Omental fat pad (tissue), 4 donors: ENCODE results near the gene FADS1. TPM values are rescaled to one million over a fixed set of nuclear protein-coding genes. Genes with fewer than 3 reads are reported as not detected.

ENCODE experiments used
- ATAC-seq: fragments of 150-250 bp; one replicate; pipeline ENCODE4 v1.9.1; 2016; ENCODE audit warnings: mild to moderate bottlenecking, moderate library complexity; ENCODE audit not compliant: low FRiP score
- DNase-seq: peaks from one replicate; pipeline ENCODE4 v3.0.0-alpha.2; 2019; ENCODE audit warnings: low spot score
- total RNA-seq, 4 donors: library from RNA; depleted of rRNA; stranded (reverse); fragments of >200 nt; gene quantifications; one replicate each; pipeline ENCODE4 v1.1.0, GENCODE V29; 2016
- TF ChIP-seq, protein P1 (sequence below), 3 donors: fragments of 450-650 bp; IDR thresholded peaks; one replicate each; pipeline ENCODE4 v1.5.1; 2016 to 2017; ENCODE audit warnings: antibody characterized with exemption in 3 of 3, mild to moderate bottlenecking in 3 of 3, moderate library complexity in 2 of 3

FADS1 gene
- total RNA-seq, 4 donors from 2014 or later = 20.1 to 49.1 (median 22.0) TPM

DNA sequence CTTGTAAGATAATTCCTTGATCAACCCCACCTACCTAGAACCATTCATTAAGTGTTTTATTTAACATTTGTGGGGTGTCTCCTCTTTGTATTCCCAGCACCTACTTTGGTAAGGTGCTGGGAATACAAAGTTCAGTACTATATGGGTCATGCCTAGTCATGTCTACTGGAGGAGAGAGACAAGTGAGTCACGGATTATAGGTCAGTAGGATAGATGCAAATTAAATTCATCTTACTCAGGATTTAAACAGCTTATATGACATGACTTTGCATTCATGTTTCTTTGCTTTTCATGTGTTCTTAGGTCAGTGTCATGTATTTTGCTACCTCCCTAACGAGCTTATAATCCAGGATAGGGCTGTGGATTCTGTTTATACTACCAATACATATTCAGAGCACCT is 3.4 kb upstream of the FADS1 start:
- TF ChIP-seq, protein P1, sequence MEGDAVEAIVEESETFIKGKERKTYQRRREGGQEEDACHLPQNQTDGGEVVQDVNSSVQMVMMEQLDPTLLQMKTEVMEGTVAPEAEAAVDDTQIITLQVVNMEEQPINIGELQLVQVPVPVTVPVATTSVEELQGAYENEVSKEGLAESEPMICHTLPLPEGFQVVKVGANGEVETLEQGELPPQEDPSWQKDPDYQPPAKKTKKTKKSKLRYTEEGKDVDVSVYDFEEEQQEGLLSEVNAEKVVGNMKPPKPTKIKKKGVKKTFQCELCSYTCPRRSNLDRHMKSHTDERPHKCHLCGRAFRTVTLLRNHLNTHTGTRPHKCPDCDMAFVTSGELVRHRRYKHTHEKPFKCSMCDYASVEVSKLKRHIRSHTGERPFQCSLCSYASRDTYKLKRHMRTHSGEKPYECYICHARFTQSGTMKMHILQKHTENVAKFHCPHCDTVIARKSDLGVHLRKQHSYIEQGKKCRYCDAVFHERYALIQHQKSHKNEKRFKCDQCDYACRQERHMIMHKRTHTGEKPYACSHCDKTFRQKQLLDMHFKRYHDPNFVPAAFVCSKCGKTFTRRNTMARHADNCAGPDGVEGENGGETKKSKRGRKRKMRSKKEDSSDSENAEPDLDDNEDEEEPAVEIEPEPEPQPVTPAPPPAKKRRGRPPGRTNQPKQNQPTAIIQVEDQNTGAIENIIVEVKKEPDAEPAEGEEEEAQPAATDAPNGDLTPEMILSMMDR (IDR thresholded peaks at IDR 0.05) = no peak
- no peak for DNase-seq
- ATAC-seq = no peak

DNA sequence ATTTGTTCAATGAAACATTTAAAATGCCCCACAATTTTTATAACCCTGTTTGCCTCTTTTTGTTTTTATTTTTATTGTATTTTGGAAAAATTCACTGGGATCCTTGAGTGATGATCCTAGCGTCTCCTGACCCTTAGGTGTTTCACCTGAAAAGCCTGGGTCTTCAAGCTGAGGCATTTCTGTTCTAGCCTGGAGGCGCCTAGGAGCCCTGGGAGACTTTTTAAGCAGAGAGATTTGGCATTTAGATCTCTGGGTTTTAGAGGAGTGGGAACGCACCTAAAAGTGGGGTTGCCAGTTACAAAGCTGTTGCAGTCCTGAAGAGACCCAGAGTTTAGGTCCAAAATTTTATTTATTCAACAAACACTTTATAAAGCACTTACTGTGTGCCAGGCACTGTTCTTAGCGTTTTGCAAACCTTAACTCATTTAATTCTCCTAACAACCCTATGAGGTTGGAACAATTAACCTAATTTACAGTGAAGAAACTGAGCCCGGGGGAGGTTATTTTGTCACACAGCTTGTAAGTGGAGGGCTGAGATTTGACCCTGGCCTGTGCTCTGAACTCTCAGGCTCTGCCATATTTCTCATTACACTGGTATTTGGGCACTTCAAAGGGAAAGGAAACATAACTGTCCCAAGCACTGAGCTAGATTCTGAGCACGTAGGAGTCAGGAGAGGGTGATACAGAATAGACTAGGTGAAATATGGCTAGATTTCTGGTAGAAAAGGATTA is 834 bp upstream of the FADS1 start:
- TF ChIP-seq, protein P1 (IDR thresholded peaks at IDR 0.05) = no peak
- DNase-seq = no peak
- ATAC-seq = no peak

DNA sequence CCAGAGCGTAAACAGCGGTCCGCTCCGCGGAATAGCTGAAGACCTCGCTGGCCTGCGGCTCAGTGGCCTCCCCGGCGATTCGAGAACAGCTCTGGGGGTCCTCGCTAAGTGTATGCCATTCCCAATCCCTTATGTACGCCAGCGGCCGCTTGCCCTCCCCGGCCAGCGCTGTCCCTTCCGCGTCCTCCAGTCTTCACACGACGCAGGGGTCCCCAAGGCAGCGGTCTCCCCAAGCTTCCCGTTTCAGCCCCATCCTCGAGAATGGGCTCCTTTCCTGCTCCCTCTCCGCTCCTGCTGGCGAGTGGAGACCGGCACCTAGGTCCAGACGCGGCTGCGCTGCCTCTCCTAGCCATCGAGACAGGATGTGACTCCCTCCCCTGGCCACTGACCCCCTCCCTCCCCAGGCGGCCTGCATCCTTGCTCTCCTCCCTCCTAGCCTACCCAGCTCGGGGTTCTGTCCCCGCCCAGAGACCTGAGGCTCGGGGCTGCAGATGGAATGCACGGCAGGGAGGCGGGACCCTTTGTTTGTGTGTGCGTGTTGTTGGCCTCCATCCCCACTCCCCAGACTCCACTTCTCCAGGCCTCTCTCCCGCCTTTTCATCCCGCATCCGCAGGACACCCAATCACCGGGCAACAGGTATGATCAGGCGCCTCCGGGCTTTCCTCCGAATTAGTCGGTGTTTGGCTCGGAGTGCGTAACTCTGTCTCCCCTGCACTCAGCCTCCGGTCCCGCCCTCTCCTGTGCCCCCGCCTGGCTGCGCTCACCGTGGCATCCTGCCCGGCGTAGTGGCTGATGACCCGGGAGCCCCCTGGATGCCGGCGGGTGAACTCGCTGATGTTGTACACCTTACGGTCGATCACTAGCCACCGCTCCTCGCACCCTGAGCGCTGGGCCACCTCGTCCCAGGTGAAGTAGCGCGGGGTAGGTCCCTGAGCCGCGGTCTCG is 740 bp downstream of the FADS1 start:
- peak; percentile 48 for DNase-seq
- TF ChIP-seq, protein P1 (IDR thresholded peaks at IDR 0.05) = no peak
- peak; percentile 47 for ATAC-seq

DNA sequence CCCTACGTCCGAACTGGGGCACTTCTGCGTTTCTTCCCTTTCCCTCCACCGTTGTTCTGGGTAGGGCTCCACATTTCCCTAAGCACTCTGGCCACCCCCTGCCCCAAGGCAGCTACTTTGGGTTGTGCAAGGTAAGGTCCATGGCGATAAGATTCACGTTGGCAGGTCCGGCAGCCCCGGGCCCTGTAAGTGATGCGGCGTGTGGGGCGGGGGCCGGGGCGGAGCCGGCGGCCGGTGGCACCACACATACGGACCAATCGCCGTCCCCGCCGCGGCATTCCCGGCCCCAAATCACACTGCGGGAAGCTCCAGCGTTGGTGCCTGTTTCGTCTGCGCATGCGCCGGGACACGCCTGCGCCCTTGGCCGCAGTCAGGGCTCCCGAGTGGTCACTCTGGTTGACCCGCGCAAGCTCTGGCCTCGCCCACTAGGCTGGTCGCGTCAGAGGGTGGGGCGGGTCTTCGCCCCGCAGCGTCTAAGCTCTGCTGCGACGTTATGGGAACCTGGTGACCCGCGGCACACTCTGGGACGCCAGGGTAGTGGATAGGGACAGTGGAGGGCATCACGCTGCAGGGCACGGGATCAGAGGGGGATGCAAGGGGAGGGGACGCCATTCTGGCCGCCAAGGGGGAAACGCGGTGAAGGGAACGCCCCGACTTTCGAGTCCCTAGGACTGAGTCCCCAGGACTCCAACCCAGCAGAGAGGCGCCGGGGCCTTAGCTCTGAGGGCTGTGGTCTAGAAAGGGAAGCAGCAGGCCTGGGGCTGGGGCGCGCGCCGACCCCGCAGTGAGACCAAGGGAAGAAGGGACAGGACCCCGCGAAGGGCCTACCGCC is 1.6 kb downstream of the FADS1 start:
- peak; percentile 73 for DNase-seq
- peak; percentile 88 for ATAC-seq

DNA sequence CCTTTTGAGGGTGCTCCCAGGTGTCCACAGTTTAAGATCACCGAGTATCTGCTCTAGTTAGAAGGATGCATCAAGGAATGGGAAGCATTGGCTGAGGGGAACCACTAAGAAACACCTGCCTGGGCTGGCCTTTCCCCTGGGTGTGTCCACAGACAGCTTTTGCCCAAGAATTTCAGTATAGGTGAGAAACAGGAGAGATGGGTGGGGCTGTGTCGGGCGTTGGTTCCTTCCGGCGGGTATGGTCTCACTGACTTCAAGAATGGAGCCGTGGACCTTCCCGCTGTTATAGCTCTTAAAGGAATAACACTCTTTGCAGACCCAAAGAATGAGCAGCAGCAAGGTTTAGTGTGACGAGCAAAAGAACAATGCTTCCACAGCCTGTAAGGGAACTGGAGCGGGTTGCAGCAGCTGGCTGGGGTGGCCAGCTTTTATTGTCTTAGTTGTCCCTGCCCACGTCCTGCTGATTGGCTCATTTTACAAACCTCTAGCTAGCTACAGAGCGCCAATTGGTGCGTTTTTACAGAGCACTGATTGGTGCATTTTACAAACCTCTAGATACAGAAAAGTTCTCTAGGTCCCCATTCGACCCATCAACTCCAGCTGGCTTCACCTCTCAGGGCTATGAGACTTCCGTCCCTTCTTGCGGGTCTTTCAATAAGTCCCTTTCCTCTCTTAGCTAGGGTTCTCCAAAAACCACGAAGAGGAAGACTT is 2.4 kb downstream of the FADS1 start:
- no peak for ATAC-seq
- TF ChIP-seq, protein P1 (IDR thresholded peaks at IDR 0.05) = no peak
- no peak for DNase-seq

More for the DNA sequence above, 1.6 kb downstream of the FADS1 start:
- TF ChIP-seq, protein P1 (IDR thresholded peaks at IDR 0.05) = no peak
